Heart left ventricle (tissue), 16 donors: ENCODE data around the gene TPPP. TPM values are rescaled to one million over a fixed set of nuclear protein-coding genes. Genes with fewer than 3 reads are reported as not detected.
A peak's percentile ranks its signal among the peaks of the same experiment; 100 is the strongest.

ENCODE experiments used
- ATAC-seq, 4 donors: fragments of 200-7000 bp; cut with Tn5 transposase; one replicate each; pipeline ENCODE4 v1.9.1; 2020 to 2022; ENCODE audit warnings: moderate library complexity in 4 of 4, mild to moderate bottlenecking in 3 of 4, moderate number of reproducible peaks in 1 of 4
- DNase-seq, 5 donors: peaks; one replicate each; pipeline ENCODE4 v3.0.0-alpha.2; 2020
- H3K27ac ChIP-seq, 12 donors: fragments of 200-600 bp; sonication (generic) in 4 of 12; one replicate each; pipeline versions ENCODE4 v1.5.0 to v1.8.0; 2016 to 2022; ENCODE audit warnings: mild to moderate bottlenecking in 2 of 12
- H3K27me3 ChIP-seq, 9 donors: fragments of 200-600 bp; sonication (generic) in 2 of 9; one replicate each; pipeline versions ENCODE4 v1.5.1 to v1.8.0; 2016 to 2022; ENCODE audit warnings: mild to moderate bottlenecking in 3 of 9
- H3K36me3 ChIP-seq, 9 donors: fragments of 200-600 bp; sonication (generic) in 2 of 9; one replicate each; pipeline versions ENCODE4 v1.5.0 to v1.8.0; 2018 to 2022; ENCODE audit warnings: mild to moderate bottlenecking in 2 of 9
- H3K4me1 ChIP-seq, 12 donors: fragments of 200-600 bp; sonication (generic) in 4 of 12; one replicate each; pipeline versions ENCODE4 v1.5.0 to v1.8.0; 2016 to 2022; ENCODE audit warnings: mild to moderate bottlenecking in 3 of 12
- H3K4me3 ChIP-seq, 12 donors: fragments of 200-600 bp; sonication (generic) in 4 of 12; one replicate each; pipeline versions ENCODE4 v1.5.0 to v1.8.0; 2017 to 2022; ENCODE audit warnings: mild to moderate bottlenecking in 9 of 12, moderate library complexity in 4 of 12
- H3K9me3 ChIP-seq, 12 donors: fragments of 200-600 bp; sonication (generic) in 4 of 12; one replicate each; pipeline versions ENCODE4 v1.5.0 to v1.8.0; 2016 to 2022; ENCODE audit warnings: mild to moderate bottlenecking in 1 of 12
- POLR2A ChIP-seq, 2 donors: fragments of 450-650 bp; IDR thresholded peaks; one replicate each; pipeline ENCODE4 v1.6.1; 2017; ENCODE audit warnings: antibody characterized with exemption in 2 of 2, mild to moderate bottlenecking in 2 of 2, moderate library complexity in 2 of 2
- WGBS, 4 donors: extraction: QIAGEN DNeasy Blood & Tissue Kit in 2 of 4; methylation state at CpG; one replicate each; pipeline versions ENCODE4 v1.1.5 to v1.1.7; 2013 to 2018; 5-methylcytosine and 5-hydroxymethylcytosine counted together
- intact Hi-C, 10 donors: fragments of 100-400 bp; cut with DNase I; formaldehyde crosslinking; loops; one replicate each; pipeline versions ENCODE4 v1.11.1 to v1.14.2; 2022
- polyA plus RNA-seq, 2 donors: library from polyadenylated mRNA; stranded (reverse); fragments of 200-250 nt; gene quantifications; one replicate each; pipeline ENCODE4 v1.2.3, GENCODE V29; 2013
- total RNA-seq, 9 donors: library from RNA; depleted of rRNA in 2 of 9; stranded (reverse); fragments of >200 nt in 2 of 9; fragmentation: NEBNext Ultra II Directional in 3 of 9; extraction: Animal tissue kit (Norgen Biotek cat#: 25700) in 3 of 9; gene quantifications; one replicate each; pipeline versions ENCODE4 v1.1.0 to v1.2.4, GENCODE V29; 2016 to 2023
- TF ChIP-seq, protein P1 (sequence below), 12 donors: fragments of 200-600 bp; sonication (generic) in 4 of 12; IDR thresholded peaks; one replicate each; pipeline versions ENCODE4 v1.5.0 to v1.8.0; 2018 to 2022; ENCODE audit warnings: antibody characterized with exemption in 12 of 12, mild to moderate bottlenecking in 5 of 12
- donor health status: ischemic (EF 13 %, LVEDD 7.1; RV severe dilation, severe dysfunction).
- donor health status: healthy with polysubstance abuse.
- donor health status: DM: no; HTN: yes; CAD: no.
- donor health status: DM: no; HTN: no; CAD: no.
- donor health status: ischemic (EF 25% LVEDD 6.9; RV normal size, moderate dysfunction).
- donor health status: ischemic (EF 25% LVEDD 5.7; RV mildly dilated, moderate dysfunction).
- donor health status: healthy.
- donor health status: DM: yes; HTN: yes; CAD: no.
- donor health status: ischemic (EF 35%, LVEDD 5.7; RV mildly dilated, moderate dysfunction).
- donor health status: nonischemic (EF 11% LVEDD 7.7; RV severe dilation, severe dysfunction).
- donor health status: DM: yes; HTN: yes; CAD: no.
- donor health status: PGD.
- donor health status: ischemic (EF 29% LVEDD 5.4; RV normal size, mild dysfunction).
- donor health status: nonischemic (EF 23%, LVEDD 6.1; RV moderate dilation, normal function).

Gene TPPP
- total and polyA plus RNA-seq, 11 donors: 7.5 to 31.2 (median 14.9) TPM

DNA sequence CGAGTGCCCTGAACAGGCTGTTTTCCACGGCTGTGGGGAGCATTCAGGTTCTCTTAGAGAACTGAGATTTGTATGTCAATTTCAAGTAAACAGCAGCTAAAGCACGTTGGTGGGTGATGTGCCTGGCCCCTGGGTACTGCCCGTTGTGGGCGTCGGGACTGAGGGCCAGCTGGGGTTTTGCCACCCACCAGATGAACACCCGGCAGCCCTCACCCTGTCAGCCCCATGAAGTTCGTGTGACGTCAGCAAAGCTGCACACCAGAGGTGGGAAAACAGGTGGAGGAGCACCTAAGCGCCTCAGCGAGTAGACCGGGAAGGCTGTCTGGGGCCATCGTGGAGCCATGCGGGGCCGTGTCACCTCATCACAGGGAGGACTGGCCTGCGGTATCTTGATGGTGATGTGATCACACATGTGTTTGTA lies 71.8 kb downstream of the TPPP start:
- Histone ChIP-seq H3K36me3 (peaks cover 0 to 40% (median 18%) of the 10 kb centered on the region in 9 donors), H3K4me3 (no peak overlapping the region), H3K27me3 (no peaks in the 10 kb centered on the region), H3K4me1 (no peaks in the 10 kb centered on the region), H3K9me3 (no peaks in the 10 kb centered on the region), H3K27ac (no peak overlapping the region)
- no peak for ATAC-seq
- TF ChIP-seq, protein P1, sequence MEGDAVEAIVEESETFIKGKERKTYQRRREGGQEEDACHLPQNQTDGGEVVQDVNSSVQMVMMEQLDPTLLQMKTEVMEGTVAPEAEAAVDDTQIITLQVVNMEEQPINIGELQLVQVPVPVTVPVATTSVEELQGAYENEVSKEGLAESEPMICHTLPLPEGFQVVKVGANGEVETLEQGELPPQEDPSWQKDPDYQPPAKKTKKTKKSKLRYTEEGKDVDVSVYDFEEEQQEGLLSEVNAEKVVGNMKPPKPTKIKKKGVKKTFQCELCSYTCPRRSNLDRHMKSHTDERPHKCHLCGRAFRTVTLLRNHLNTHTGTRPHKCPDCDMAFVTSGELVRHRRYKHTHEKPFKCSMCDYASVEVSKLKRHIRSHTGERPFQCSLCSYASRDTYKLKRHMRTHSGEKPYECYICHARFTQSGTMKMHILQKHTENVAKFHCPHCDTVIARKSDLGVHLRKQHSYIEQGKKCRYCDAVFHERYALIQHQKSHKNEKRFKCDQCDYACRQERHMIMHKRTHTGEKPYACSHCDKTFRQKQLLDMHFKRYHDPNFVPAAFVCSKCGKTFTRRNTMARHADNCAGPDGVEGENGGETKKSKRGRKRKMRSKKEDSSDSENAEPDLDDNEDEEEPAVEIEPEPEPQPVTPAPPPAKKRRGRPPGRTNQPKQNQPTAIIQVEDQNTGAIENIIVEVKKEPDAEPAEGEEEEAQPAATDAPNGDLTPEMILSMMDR (IDR thresholded peaks at IDR 0.05): no peak
- TF ChIP-seq POLR2A (IDR thresholded peaks at IDR 0.05): no peak
- DNase-seq: peak in 2 of 5 donors; percentile 2 to 7
- intact Hi-C loops: no loop called here
- WGBS, 4 donors: 96 to 97% (median 96%) methylated on average over 16 of the region's 16 CpGs

DNA sequence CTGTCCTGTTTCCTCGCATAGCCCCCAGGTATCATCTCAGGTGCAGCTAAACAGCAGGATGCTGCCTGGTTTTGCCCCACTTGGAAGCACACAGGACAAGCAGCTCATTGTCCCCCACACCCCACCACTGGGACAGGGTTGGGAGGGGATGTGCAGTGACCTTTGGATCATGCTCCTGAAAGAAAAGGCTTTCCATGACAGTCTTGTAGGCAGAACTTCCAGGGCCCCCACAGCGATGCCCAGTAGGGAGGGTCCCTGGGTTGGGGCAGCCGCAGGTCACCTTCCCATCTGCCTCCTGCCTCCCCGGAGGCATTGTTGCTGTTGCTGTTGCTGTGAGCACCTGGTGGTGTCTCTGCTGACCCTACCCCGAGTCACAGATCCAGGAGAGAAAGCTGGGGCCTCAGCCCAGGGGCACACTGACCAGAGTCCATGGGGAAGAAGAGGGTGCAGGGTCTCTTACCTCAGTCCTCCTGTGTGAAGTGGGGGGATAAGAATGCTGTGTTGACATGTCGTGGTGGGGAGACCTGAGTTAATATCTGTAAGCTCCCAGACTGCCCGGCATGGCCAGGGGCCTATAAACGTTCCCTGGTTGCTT lies 72.5 kb downstream of the TPPP start:
- intact Hi-C loops: no loop called here
- 93 to 96% (median 96%) methylated on average over 5 to 8 of the region's 8 CpGs for WGBS, 4 donors
- peak in 2 of 5 donors; percentile 0 to 6 for DNase-seq

DNA sequence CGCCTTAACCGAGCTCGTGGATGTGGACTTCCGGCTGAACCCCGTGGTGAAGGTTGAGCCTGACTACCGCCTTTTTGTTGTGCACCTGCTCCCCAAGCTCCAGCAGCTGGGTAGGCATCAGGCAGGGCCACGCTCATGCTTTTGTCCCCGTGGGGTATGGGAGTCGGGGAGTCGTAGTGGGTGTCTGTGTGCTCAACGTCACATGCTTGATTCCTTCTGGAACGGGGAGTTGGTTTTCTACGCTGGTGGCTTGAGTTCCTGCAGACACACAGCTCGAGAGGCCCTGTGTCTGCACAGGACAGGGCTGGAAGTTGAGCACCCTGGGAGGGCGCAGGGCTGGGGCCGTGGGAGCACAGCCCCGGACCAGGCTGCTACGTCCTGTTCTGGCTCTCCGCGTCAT lies 73.0 kb downstream of the TPPP start:
- DNase-seq (peak in 2 of 5 donors; percentile 2 to 11), ATAC-seq (no peak)

More for the DNA sequence above, 72.5 kb downstream of the TPPP start:
- Histone ChIP-seq H3K27ac (no peak overlapping the region), H3K27me3 (no peaks in the 10 kb centered on the region), H3K36me3 (peaks cover 0 to 40% (median 17%) of the 10 kb centered on the region in 9 donors), H3K4me3 (no peak overlapping the region), H3K9me3 (no peaks in the 10 kb centered on the region), H3K4me1 (no peaks in the 10 kb centered on the region)
- ATAC-seq: no peak
- TF ChIP-seq, protein P1 (IDR thresholded peaks at IDR 0.05): no peak
- TF ChIP-seq POLR2A (IDR thresholded peaks at IDR 0.05): no peak

DNA sequence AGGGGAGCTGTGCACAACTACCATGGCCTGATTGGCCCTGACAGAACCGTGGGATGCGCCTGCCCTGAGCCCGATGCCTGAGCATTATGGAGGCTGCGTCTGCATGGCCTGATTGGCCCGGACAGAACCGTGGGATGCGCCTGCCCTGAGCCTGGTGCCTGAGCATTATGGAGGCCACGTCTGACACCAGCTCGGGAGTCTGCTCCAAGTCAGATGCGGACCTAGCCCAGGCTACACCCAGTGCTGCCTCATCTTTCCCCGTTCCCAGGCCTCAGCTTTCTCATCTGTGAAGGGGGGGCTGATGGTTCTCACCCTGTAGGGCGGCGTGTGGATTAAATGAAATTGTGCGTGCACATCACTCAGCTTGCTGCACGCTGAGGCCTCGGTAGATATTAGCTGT lies 73.7 kb downstream of the TPPP start:
- no peaks in the 10 kb centered on the region for H3K27me3 ChIP-seq
- no peak overlapping the region for H3K27ac ChIP-seq
- intact Hi-C loops: loop anchor here in 1 of 10 donors (10.0 kb wide), 1 partner anchor 145 kb away; no protein-coding TSS in a partner anchor
- H3K4me1 ChIP-seq: no peaks in the 10 kb centered on the region
- no peak overlapping the region for H3K4me3 ChIP-seq
- DNase-seq (peak in 1 of 5 donors; percentile 11), ATAC-seq (no peak)
- TF ChIP-seq, protein P1 (IDR thresholded peaks at IDR 0.05): no peak
- no peak for TF ChIP-seq POLR2A (IDR thresholded peaks at IDR 0.05)
- peaks cover 0 to 5% (median 0%) of the 10 kb centered on the region in 12 donors for H3K9me3 ChIP-seq
- H3K36me3 ChIP-seq: peaks cover 0 to 38% (median 17%) of the 10 kb centered on the region in 9 donors
- 91 to 95% (median 94%) methylated on average over 9 to 16 of the region's 16 CpGs for WGBS, 4 donors

More for the DNA sequence above, 73.0 kb downstream of the TPPP start:
- peaks cover 0 to 4% (median 0%) of the 10 kb centered on the region in 12 donors for H3K9me3 ChIP-seq
- no peak overlapping the region for H3K4me3 ChIP-seq
- no peaks in the 10 kb centered on the region for H3K4me1 ChIP-seq
- peaks cover 0 to 40% (median 17%) of the 10 kb centered on the region in 9 donors for H3K36me3 ChIP-seq
- 94 to 98% (median 95%) methylated on average over 12 to 20 of the region's 20 CpGs for WGBS, 4 donors
- no peak overlapping the region for H3K27ac ChIP-seq
- intact Hi-C loops: no loop called here
- no peak for TF ChIP-seq POLR2A (IDR thresholded peaks at IDR 0.05)
- TF ChIP-seq, protein P1 (IDR thresholded peaks at IDR 0.05): no peak
- no peaks in the 10 kb centered on the region for H3K27me3 ChIP-seq
